A549 (cell line): Measurements from ENCODE around the gene C3orf22. TPM values are rescaled to one million over a fixed set of nuclear protein-coding genes. Genes with fewer than 3 reads are reported as not detected.

ENCODE experiments used
- ATAC-seq, 2 experiments: fragments of 200-7000 bp in 1 of 2; fragments of >200 bp in 1 of 2; cut with Nextera tagmentation in 1 of 2; cut with Tn5 transposase in 1 of 2; 3 replicates each; pipeline versions ENCODE4 v1.8.0 to v1.9.1; 2018 to 2020; ENCODE audit warnings: mild to moderate bottlenecking in 1 of 2, moderate library complexity in 1 of 2
- CTCF ChIA-PET: fragments of 300-600 bp; sonication (Branson Sonifier 250); formaldehyde crosslinking; extraction: SDS; loops from one replicate; lab custom pipeline; 2021; ENCODE audit warnings: antibody characterized with exemption, inconsistent platforms; lab: Yijun Ruan, JAX
- POLR2A ChIA-PET: fragments of 350-600 bp; formaldehyde crosslinking; extraction: SDS; loops from one replicate; lab custom pipeline; 2021; ENCODE audit warnings: antibody characterized with exemption, inconsistent platforms; lab: Yijun Ruan, JAX
- DNase-seq, 2 experiments: peaks; one replicate each; pipeline versions ENCODE4 v3.0.0 to v3.0.0-alpha.2; 2011 to 2016; ENCODE audit warnings: low read depth in 1 of 2, low spot score in 1 of 2
- FAIRE-seq: peaks from 2 replicates; lab custom pipeline; 2011; peaks lifted over from hg19 to GRCh38; lab: Jason Lieb, UNC
- H3K27ac ChIP-seq, 2 experiments: fragments of >200 bp; sonication (Bioruptor Twin); formaldehyde crosslinking; 3 replicates each; pipeline ENCODE4 v1.5.1; 2016 to 2017
- H3K4me1 ChIP-seq: fragments of >200 bp; sonication (Bioruptor Twin); formaldehyde crosslinking; 3 replicates; pipeline ENCODE4 v1.6.1; 2016
- H3K4me2 ChIP-seq: fragments of >200 bp; sonication (Bioruptor Twin); formaldehyde crosslinking; 3 replicates; pipeline ENCODE4 v1.6.1; 2016
- H3K4me3 ChIP-seq: fragments of >200 bp; sonication (Bioruptor Twin); formaldehyde crosslinking; 3 replicates; pipeline ENCODE4 v1.5.1; 2016
- H3K9me3 ChIP-seq: fragments of >200 bp; sonication (Bioruptor Twin); formaldehyde crosslinking; 3 replicates; pipeline ENCODE4 v1.6.1; 2016
- BCL3 ChIP-seq: fragments of >200 bp; sonication (Bioruptor Twin); formaldehyde crosslinking; IDR thresholded peaks from 3 replicates; pipeline ENCODE4 v1.6.1; 2016
- CBX8 ChIP-seq: fragments of 200-600 bp; sonication (generic); IDR thresholded peaks from 2 replicates; pipeline ENCODE4 v1.6.1; 2016
- EHF ChIP-seq: fragments of 250-450 bp; sonication (Bioruptor Pico); IDR thresholded peaks from 2 replicates; pipeline ENCODE4 v1.5.0; 2020; ENCODE audit warnings: mild to moderate bottlenecking
- EHMT2 ChIP-seq: fragments of 200-600 bp; sonication (generic); IDR thresholded peaks from 2 replicates; pipeline ENCODE4 v1.6.1; 2016; ENCODE audit warnings: antibody characterized with exemption, low read depth, mild to moderate bottlenecking, moderate library complexity
- FOSB ChIP-seq: fragments of 250-450 bp; sonication (Bioruptor Pico); IDR thresholded peaks from 2 replicates; pipeline ENCODE4 v1.5.0; 2020; ENCODE audit warnings: mild to moderate bottlenecking, moderate library complexity
- HES2 ChIP-seq: fragments of >200 bp; sonication (Bioruptor Twin); formaldehyde crosslinking; IDR thresholded peaks from 2 replicates; pipeline ENCODE4 v1.6.1; 2016
- JUN ChIP-seq, 2 experiments: fragments of >200 bp; sonication (Bioruptor Twin); formaldehyde crosslinking; IDR thresholded peaks; 2 replicates in 1 of 2; 3 replicates in 1 of 2; pipeline ENCODE4 v1.6.1; 2016 to 2017
- KDM1A ChIP-seq: fragments of 200-600 bp; sonication (generic); IDR thresholded peaks from 2 replicates; pipeline ENCODE4 v1.6.1; 2016; ENCODE audit warnings: low read depth, mild to moderate bottlenecking
- KDM5A ChIP-seq: fragments of 200-600 bp; sonication (generic); IDR thresholded peaks from 2 replicates; pipeline ENCODE4 v1.6.1; 2016; ENCODE audit warnings: antibody characterized with exemption, mild to moderate bottlenecking
- MAFK ChIP-seq: fragments of 450-650 bp; IDR thresholded peaks from 2 replicates; pipeline ENCODE4 v1.6.1; 2014; ENCODE audit not compliant: partially characterized antibody
- MYC ChIP-seq: IDR thresholded peaks from 2 replicates; pipeline ENCODE4 v1.6.1; 2012; ENCODE audit warnings: mild to moderate bottlenecking, inconsistent platforms, low read length, improper control_type of control experiment, borderline replicate concordance
- RARB ChIP-seq: fragments of 250-450 bp; sonication (Bioruptor Pico); IDR thresholded peaks from 2 replicates; pipeline ENCODE4 v1.8.0; 2021; ENCODE audit warnings: mild to moderate bottlenecking, moderate library complexity
- SMC3 ChIP-seq: fragments of >200 bp; sonication (Bioruptor Twin); formaldehyde crosslinking; IDR thresholded peaks from 3 replicates; pipeline ENCODE4 v1.6.1; 2018; ENCODE audit warnings: inconsistent platforms
- SREBF2 ChIP-seq: fragments of 450-650 bp; IDR thresholded peaks from 2 replicates; pipeline ENCODE4 v1.6.1; 2014; ENCODE audit warnings: mild to moderate bottlenecking, moderate library complexity
- ZNF302 ChIP-seq: fragments of 250-450 bp; sonication (Bioruptor Pico); IDR thresholded peaks from 2 replicates; pipeline ENCODE4 v1.9.0; 2021; ENCODE audit warnings: inconsistent platforms, mild to moderate bottlenecking, moderate library complexity
- ZSCAN20 ChIP-seq: fragments of 250-450 bp; sonication (Bioruptor Pico); IDR thresholded peaks from 2 replicates; pipeline ENCODE4 v1.8.0; 2022; ENCODE audit warnings: mild to moderate bottlenecking, moderate library complexity
- WGBS: methylation state at CpG from one replicate; pipeline ENCODE4 v1.1.6; 2017; ENCODE audit errors: missing lambda C conversion rate; 5-methylcytosine and 5-hydroxymethylcytosine counted together
- polyA plus RNA-seq, 4 experiments: library from polyadenylated mRNA; depleted of rRNA in 3 of 4; stranded (reverse); fragments of >200 nt; fragmentation: RNase III in 1 of 4; extraction: RNeasy Plus Mini Kit Qiagen cat#74134 plus additional on column Dnase treatment in 1 of 4; gene quantifications; 2 replicates in 3 of 4; 3 replicates in 1 of 4; pipeline ENCODE4 v1.2.3, GENCODE V29; 2011 to 2017
- TF ChIP-seq, protein P1 (sequence below): fragments of 200-600 bp; sonication (generic); IDR thresholded peaks from 2 replicates; pipeline ENCODE4 v1.6.1; 2016; ENCODE audit warnings: antibody characterized with exemption, mild to moderate bottlenecking, moderate library complexity
- TF ChIP-seq, protein P2 (sequence below): IDR thresholded peaks from 2 replicates; pipeline ENCODE4 v1.6.1; 2012; ENCODE audit warnings: low read depth, borderline replicate concordance

C3orf22 gene
- polyA plus RNA-seq, 2 of the 4 experiments (the other 2 are of a cell fraction): not detected

DNA sequence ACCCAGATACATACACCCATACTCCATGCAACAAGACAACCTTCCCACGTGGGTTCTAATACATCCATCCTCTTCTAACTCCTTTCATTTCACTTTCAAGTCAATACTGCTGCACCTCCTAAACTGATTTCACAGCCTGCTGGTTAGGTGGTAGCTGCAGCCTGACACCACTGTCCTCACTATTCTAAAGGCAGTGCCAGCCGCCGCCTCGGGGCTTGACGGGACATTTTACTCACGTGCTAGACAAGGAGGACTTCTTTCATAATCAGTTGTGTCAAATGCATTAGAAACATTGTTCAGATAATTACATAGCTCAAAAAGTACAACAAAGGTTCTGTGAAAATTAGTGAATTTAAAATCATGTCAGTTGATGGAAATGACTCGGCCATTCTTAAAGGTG is 47.4 kb downstream of the C3orf22 start:
- Histone ChIP-seq H3K4me2 (no peak overlapping the region), H3K4me3 (no peak overlapping the region), H3K4me1 (no peaks in the 10 kb centered on the region), H3K27ac (no peak overlapping the region), H3K9me3 (no peaks in the 10 kb centered on the region)
- DNase-seq: no peak
- TF ChIP-seq, protein P1, sequence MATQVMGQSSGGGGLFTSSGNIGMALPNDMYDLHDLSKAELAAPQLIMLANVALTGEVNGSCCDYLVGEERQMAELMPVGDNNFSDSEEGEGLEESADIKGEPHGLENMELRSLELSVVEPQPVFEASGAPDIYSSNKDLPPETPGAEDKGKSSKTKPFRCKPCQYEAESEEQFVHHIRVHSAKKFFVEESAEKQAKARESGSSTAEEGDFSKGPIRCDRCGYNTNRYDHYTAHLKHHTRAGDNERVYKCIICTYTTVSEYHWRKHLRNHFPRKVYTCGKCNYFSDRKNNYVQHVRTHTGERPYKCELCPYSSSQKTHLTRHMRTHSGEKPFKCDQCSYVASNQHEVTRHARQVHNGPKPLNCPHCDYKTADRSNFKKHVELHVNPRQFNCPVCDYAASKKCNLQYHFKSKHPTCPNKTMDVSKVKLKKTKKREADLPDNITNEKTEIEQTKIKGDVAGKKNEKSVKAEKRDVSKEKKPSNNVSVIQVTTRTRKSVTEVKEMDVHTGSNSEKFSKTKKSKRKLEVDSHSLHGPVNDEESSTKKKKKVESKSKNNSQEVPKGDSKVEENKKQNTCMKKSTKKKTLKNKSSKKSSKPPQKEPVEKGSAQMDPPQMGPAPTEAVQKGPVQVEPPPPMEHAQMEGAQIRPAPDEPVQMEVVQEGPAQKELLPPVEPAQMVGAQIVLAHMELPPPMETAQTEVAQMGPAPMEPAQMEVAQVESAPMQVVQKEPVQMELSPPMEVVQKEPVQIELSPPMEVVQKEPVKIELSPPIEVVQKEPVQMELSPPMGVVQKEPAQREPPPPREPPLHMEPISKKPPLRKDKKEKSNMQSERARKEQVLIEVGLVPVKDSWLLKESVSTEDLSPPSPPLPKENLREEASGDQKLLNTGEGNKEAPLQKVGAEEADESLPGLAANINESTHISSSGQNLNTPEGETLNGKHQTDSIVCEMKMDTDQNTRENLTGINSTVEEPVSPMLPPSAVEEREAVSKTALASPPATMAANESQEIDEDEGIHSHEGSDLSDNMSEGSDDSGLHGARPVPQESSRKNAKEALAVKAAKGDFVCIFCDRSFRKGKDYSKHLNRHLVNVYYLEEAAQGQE: no peak
- TF ChIP-seq EHMT2: no peak
- TF ChIP-seq CBX8: no peak
- no peak for TF ChIP-seq MYC
- no peak for TF ChIP-seq HES2
- TF ChIP-seq SMC3: no peak
- no peak for TF ChIP-seq KDM5A
- no peak for TF ChIP-seq ZNF302 (CRISPR knock-in tag)
- no peak for TF ChIP-seq RARB
- no peak for TF ChIP-seq EHF
- no peak for TF ChIP-seq BCL3
- TF ChIP-seq KDM1A: no peak
- TF ChIP-seq ZSCAN20 (CRISPR knock-in tag): no peak
- no peak for TF ChIP-seq SREBF2
- TF ChIP-seq JUN (IDR thresholded peaks at IDR 0.05): no peak
- no peak for TF ChIP-seq MAFK
- FAIRE-seq: no peak
- ATAC-seq: no peak
- ChIA-PET POLR2A (no interaction called here), CTCF (interaction anchor here (1.1 to 3.4 kb wide), 3 partner anchors 10 to 18 kb away, joined by 3 to 14 read pairs (median 3); no protein-coding TSS in a partner anchor)
- 67% methylated on average over 7 of the region's 7 CpGs for WGBS

- no peaks in the 10 kb centered on the region for H3K4me1 ChIP-seq
- no peak for ATAC-seq
- 88% methylated on average over 15 of the region's 22 CpGs for WGBS
- ChIA-PET CTCF (interaction anchor here (1.0 to 1.2 kb wide), 3 partner anchors 11 to 17 kb away, joined by 3 read pairs; no protein-coding TSS in a partner anchor), POLR2A (no interaction called here)
- H3K27ac ChIP-seq: no peak overlapping the region
- DNase-seq: no peak
- TF ChIP-seq, protein P2, sequence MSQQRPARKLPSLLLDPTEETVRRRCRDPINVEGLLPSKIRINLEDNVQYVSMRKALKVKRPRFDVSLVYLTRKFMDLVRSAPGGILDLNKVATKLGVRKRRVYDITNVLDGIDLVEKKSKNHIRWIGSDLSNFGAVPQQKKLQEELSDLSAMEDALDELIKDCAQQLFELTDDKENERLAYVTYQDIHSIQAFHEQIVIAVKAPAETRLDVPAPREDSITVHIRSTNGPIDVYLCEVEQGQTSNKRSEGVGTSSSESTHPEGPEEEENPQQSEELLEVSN: no peak
- TF ChIP-seq FOSB (CRISPR knock-in tag) (no peak), KDM1A (no peak)
- H3K9me3 ChIP-seq: no peaks in the 10 kb centered on the region
- no peak overlapping the region for H3K4me3 ChIP-seq
- H3K4me2 ChIP-seq: no peak overlapping the region
- FAIRE-seq: no peak
Measured at GRCh38 chr3:126510308-126510910, 48.3 kb downstream of the C3orf22 start.
